HepG2 (cell line): ENCODE results near the gene MRPL27. TPM values are rescaled to one million over a fixed set of nuclear protein-coding genes. Genes with fewer than 3 reads are reported as not detected.
A peak's percentile ranks its signal among the peaks of the same experiment; 100 is the strongest.

ENCODE experiments used
- DR1 ChIP-seq: sonication (generic); formaldehyde crosslinking; IDR thresholded peaks from 2 replicates; pipeline ENCODE4 v1.8.0; 2021; ENCODE audit warnings: mild to moderate bottlenecking, missing genetic modification reagents, inconsistent platforms
- MEF2D ChIP-seq: sonication (generic); formaldehyde crosslinking; IDR thresholded peaks from 2 replicates; pipeline ENCODE4 v1.5.1; 2020; ENCODE audit warnings: mild to moderate bottlenecking, missing genetic modification reagents
- MYNN ChIP-seq: sonication (generic); formaldehyde crosslinking; IDR thresholded peaks from 2 replicates; pipeline ENCODE4 v1.4.0; 2020; ENCODE audit warnings: mild to moderate bottlenecking, low read depth, missing genetic modification reagents
- RNF2 ChIP-seq: fragments of 450-650 bp; conservative IDR thresholded peaks from 2 replicates; pipeline ENCODE4 v1.6.1; 2016; ENCODE audit warnings: low read depth
- SIN3A ChIP-seq: IDR thresholded peaks from 2 replicates; pipeline ENCODE4 v1.6.1; 2011; ENCODE audit warnings: low read depth, mild to moderate bottlenecking, control low read depth, low read length, borderline replicate concordance
- ZMYM2 ChIP-seq: sonication (generic); formaldehyde crosslinking; IDR thresholded peaks from 2 replicates; pipeline ENCODE4 v1.8.0; 2022; ENCODE audit warnings: mild to moderate bottlenecking, missing genetic modification reagents
- ZNF138 ChIP-seq: sonication (generic); formaldehyde crosslinking; IDR thresholded peaks from 2 replicates; pipeline ENCODE4 v1.5.0; 2020; ENCODE audit warnings: mild to moderate bottlenecking, low read depth, missing genetic modification reagents
- ZNF350 ChIP-seq: sonication (generic); formaldehyde crosslinking; IDR thresholded peaks from 2 replicates; pipeline ENCODE4 v1.4.0; 2020; ENCODE audit warnings: mild to moderate bottlenecking, low read depth, missing genetic modification reagents, borderline replicate concordance
- ZNF570 ChIP-seq: sonication (generic); formaldehyde crosslinking; IDR thresholded peaks from 2 replicates; pipeline ENCODE4 v1.4.0; 2020; ENCODE audit warnings: mild to moderate bottlenecking, missing genetic modification reagents, borderline replicate concordance
- ZNF773 ChIP-seq: sonication (generic); formaldehyde crosslinking; IDR thresholded peaks from 2 replicates; pipeline ENCODE4 v1.4.0; 2020; ENCODE audit warnings: missing genetic modification reagents, borderline replicate concordance
- polyA plus RNA-seq, 8 experiments: library from polyadenylated mRNA; depleted of rRNA in 3 of 8; stranded (reverse) in 7 of 8; unstranded in 1 of 8; fragments of >200 nt; fragmentation: Illumina TruSeq in 4 of 8; extraction: Trizol in 4 of 8; gene quantifications; 2 replicates each; pipeline versions ENCODE4 v1.2.1 to v1.2.3, GENCODE V29; 2011 to 2016; ENCODE audit warnings: low read depth in 4 of 8, missing spikeins in 1 of 8, mixed read lengths in 1 of 8; ENCODE audit not compliant: insufficient read depth in 1 of 8
- total RNA-seq, 5 experiments: library from RNA; depleted of rRNA; stranded (reverse); fragments of >200 nt; fragmentation: Illumina TruSeq; extraction: Trizol; gene quantifications; 2 replicates each; pipeline ENCODE4 v1.2.3, GENCODE V29; 2016; ENCODE audit warnings: low read depth in 1 of 5
- TF ChIP-seq, protein P1 (sequence below): sonication (generic); formaldehyde crosslinking; conservative IDR thresholded peaks from 2 replicates; pipeline ENCODE4 v1.8.0; 2022; ENCODE audit warnings: mild to moderate bottlenecking, moderate library complexity, missing genetic modification reagents
- TF ChIP-seq, protein P2 (sequence below), 2 experiments: sonication (generic) in 1 of 2; formaldehyde crosslinking in 1 of 2; IDR thresholded peaks; 2 replicates each; pipeline versions ENCODE4 v1.6.1 to v1.9.0; 2014 to 2022; ENCODE audit warnings: antibody characterized with exemption in 1 of 2, borderline replicate concordance in 1 of 2, inconsistent platforms in 1 of 2, low read depth in 1 of 2, missing genetic modification reagents in 1 of 2
- TF ChIP-seq, protein P3 (sequence below): sonication (generic); formaldehyde crosslinking; IDR thresholded peaks from 2 replicates; pipeline ENCODE4 v1.9.0; 2021; ENCODE audit warnings: missing genetic modification reagents, borderline replicate concordance
- TF ChIP-seq, protein P4 (sequence below): sonication (generic); formaldehyde crosslinking; IDR thresholded peaks from 2 replicates; pipeline ENCODE4 v1.8.1; 2022; ENCODE audit warnings: low read depth, mild to moderate bottlenecking, missing genetic modification reagents

Gene MRPL27
- total and polyA plus RNA-seq, 2 of the 13 experiments (the other 11 are each of a cell fraction or from before 2014, with no cell fraction given): 137 to 217 TPM

DNA sequence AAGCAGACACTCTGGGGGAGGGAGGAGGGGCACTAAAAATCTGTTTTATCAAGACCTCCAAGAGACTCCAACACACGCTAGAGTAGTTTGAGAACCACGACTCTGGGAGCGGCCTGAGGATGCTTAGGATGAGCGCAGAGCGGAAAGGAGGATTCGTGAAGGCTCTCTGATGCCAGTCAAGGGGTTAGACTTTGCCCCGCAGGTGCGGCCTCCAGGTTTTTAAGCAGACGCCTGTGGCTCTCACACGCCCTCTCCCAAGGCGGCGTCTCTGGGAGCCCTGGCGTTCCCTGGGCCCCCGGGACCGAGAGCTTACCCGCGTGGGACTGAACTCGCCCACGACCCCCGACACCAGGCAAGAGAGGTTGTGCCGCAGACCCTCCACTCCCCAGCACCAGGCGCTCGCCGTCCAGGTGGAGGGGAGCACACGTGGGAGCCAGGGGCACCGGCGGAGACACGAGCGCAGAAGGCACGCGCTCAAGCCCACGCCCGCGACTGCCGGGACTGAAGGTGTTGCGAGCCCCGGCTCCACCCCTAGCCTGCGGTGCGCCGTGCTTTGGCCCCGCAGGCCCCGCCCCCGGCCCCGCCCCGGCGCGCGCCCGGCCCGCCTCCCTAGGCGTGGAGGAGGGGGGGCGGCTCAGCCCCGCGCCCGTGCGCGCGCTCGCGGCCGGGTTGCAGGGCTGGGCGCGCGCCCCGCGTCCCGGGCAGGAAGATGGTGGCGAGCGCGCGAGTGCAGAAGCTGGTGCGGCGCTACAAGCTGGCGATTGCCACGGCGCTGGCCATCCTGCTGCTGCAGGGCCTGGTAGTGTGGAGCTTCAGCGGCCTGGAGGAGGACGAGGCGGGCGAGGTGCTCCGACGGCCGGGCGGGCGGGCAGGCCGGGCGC, 27.3 kb downstream of the MRPL27 start, which contains the start of gene XYLT2 (continued):
- TF ChIP-seq MYNN (CRISPR knock-in tag) (no peak), SIN3A (peak; percentile 47; the same call in 1 of the 2 replicates), MEF2D (CRISPR knock-in tag) (peak; percentile 59; the same call in 1 of the 2 replicates), RNF2 (peak; percentile 31; the same call in 1 of the 2 replicates), ZNF773 (0 out of 2 replicates have a peak, but pooled peaks have one; percentile 41), ZNF350 (CRISPR knock-in tag) (peak; percentile 33; the same call in 1 of the 2 replicates), DR1 (no peak; the same call in 1 of the 2 replicates), ZNF570 (CRISPR knock-in tag) (0 out of 2 replicates have a peak, but pooled peaks have one; percentile 7), ZMYM2 (no peak), ZNF138 (CRISPR knock-in tag) (peak; percentile 81; the same call in 1 of the 2 replicates)
- TF ChIP-seq, protein P1, sequence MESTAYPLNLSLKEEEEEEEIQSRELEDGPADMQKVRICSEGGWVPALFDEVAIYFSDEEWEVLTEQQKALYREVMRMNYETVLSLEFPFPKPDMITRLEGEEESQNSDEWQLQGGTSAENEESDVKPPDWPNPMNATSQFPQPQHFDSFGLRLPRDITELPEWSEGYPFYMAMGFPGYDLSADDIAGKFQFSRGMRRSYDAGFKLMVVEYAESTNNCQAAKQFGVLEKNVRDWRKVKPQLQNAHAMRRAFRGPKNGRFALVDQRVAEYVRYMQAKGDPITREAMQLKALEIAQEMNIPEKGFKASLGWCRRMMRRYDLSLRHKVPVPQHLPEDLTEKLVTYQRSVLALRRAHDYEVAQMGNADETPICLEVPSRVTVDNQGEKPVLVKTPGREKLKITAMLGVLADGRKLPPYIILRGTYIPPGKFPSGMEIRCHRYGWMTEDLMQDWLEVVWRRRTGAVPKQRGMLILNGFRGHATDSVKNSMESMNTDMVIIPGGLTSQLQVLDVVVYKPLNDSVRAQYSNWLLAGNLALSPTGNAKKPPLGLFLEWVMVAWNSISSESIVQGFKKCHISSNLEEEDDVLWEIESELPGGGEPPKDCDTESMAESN (CRISPR knock-in tag): peak; percentile 47
- TF ChIP-seq, protein P2, sequence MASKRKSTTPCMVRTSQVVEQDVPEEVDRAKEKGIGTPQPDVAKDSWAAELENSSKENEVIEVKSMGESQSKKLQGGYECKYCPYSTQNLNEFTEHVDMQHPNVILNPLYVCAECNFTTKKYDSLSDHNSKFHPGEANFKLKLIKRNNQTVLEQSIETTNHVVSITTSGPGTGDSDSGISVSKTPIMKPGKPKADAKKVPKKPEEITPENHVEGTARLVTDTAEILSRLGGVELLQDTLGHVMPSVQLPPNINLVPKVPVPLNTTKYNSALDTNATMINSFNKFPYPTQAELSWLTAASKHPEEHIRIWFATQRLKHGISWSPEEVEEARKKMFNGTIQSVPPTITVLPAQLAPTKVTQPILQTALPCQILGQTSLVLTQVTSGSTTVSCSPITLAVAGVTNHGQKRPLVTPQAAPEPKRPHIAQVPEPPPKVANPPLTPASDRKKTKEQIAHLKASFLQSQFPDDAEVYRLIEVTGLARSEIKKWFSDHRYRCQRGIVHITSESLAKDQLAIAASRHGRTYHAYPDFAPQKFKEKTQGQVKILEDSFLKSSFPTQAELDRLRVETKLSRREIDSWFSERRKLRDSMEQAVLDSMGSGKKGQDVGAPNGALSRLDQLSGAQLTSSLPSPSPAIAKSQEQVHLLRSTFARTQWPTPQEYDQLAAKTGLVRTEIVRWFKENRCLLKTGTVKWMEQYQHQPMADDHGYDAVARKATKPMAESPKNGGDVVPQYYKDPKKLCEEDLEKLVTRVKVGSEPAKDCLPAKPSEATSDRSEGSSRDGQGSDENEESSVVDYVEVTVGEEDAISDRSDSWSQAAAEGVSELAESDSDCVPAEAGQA (IDR thresholded peaks at IDR 0.05; ENCODE audit: low read depth): no peak
- TF ChIP-seq, protein P2 (CRISPR knock-in tag; IDR thresholded peaks at IDR 0.05; ENCODE audit: borderline replicate concordance): no peak
- TF ChIP-seq, protein P3, sequence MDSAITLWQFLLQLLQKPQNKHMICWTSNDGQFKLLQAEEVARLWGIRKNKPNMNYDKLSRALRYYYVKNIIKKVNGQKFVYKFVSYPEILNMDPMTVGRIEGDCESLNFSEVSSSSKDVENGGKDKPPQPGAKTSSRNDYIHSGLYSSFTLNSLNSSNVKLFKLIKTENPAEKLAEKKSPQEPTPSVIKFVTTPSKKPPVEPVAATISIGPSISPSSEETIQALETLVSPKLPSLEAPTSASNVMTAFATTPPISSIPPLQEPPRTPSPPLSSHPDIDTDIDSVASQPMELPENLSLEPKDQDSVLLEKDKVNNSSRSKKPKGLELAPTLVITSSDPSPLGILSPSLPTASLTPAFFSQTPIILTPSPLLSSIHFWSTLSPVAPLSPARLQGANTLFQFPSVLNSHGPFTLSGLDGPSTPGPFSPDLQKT (CRISPR knock-in tag): no peak
- TF ChIP-seq, protein P4, sequence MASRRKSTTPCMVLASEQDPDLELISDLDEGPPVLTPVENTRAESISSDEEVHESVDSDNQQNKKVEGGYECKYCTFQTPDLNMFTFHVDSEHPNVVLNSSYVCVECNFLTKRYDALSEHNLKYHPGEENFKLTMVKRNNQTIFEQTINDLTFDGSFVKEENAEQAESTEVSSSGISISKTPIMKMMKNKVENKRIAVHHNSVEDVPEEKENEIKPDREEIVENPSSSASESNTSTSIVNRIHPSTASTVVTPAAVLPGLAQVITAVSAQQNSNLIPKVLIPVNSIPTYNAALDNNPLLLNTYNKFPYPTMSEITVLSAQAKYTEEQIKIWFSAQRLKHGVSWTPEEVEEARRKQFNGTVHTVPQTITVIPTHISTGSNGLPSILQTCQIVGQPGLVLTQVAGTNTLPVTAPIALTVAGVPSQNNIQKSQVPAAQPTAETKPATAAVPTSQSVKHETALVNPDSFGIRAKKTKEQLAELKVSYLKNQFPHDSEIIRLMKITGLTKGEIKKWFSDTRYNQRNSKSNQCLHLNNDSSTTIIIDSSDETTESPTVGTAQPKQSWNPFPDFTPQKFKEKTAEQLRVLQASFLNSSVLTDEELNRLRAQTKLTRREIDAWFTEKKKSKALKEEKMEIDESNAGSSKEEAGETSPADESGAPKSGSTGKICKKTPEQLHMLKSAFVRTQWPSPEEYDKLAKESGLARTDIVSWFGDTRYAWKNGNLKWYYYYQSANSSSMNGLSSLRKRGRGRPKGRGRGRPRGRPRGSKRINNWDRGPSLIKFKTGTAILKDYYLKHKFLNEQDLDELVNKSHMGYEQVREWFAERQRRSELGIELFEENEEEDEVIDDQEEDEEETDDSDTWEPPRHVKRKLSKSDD (CRISPR knock-in tag): peak; percentile 65; the same call in 1 of the 2 replicates
